Globus pallidus (tissue), 1 donor: ENCODE data around the gene ZNF804B.

Experiments used
- DNase-seq: peaks from one replicate; pipeline ENCODE4 v3.0.0-alpha.2; 2015; ENCODE audit warnings: low spot score

The ZNF804B gene

GRCh38 chr7:88835147-88835728 lies 75.7 kb downstream of the ZNF804B start:
- DNase-seq = peak; percentile 10

GRCh38 chr7:88842201-88842600 lies 82.7 kb downstream of the ZNF804B start:
- no peak for DNase-seq

GRCh38 chr7:88845091-88845490 lies 85.6 kb downstream of the ZNF804B start:
- DNase-seq = no peak

- no peak for DNase-seq
These were observed 91.7 kb downstream of the ZNF804B start for GRCh38 chr7:88851220-88851619.

- DNase-seq = no peak
These were observed 99.8 kb downstream of the ZNF804B start for GRCh38 chr7:88859288-88859687.

GRCh38 chr7:88866265-88866863 lies 106.9 kb downstream of the ZNF804B start:
- DNase-seq = no peak

GRCh38 chr7:88867158-88867557 lies 107.7 kb downstream of the ZNF804B start:
- DNase-seq = no peak

- DNase-seq = no peak
These were observed 109.0 kb downstream of the ZNF804B start for GRCh38 chr7:88868456-88868855.

GRCh38 chr7:88881136-88881535 lies 121.6 kb downstream of the ZNF804B start:
- no peak for DNase-seq

GRCh38 chr7:88885131-88885530 lies 125.6 kb downstream of the ZNF804B start:
- DNase-seq = no peak

- no peak for DNase-seq
These were observed 129.2 kb downstream of the ZNF804B start for GRCh38 chr7:88888684-88889083.

- no peak for DNase-seq
These were observed 151.0 kb downstream of the ZNF804B start for GRCh38 chr7:88910516-88910915.

- no peak for DNase-seq
These were observed 153.4 kb downstream of the ZNF804B start for GRCh38 chr7:88912852-88913251.

GRCh38 chr7:88915615-88916014 lies 156.1 kb downstream of the ZNF804B start:
- no peak for DNase-seq

GRCh38 chr7:88919478-88920131 lies 160.1 kb downstream of the ZNF804B start:
- no peak for DNase-seq

- no peak for DNase-seq
These were observed 163.4 kb downstream of the ZNF804B start for GRCh38 chr7:88922944-88923343.

GRCh38 chr7:88928276-88928675 lies 168.8 kb downstream of the ZNF804B start:
- DNase-seq = no peak

- DNase-seq = no peak
These were observed 170.2 kb downstream of the ZNF804B start for GRCh38 chr7:88929719-88930118.

- DNase-seq = no peak
These were observed 173.8 kb downstream of the ZNF804B start for GRCh38 chr7:88933285-88933684.

- DNase-seq = no peak
These were observed 183.5 kb downstream of the ZNF804B start for GRCh38 chr7:88942815-88943501.

GRCh38 chr7:88951826-88952225 lies 192.3 kb downstream of the ZNF804B start:
- DNase-seq = no peak

GRCh38 chr7:88964418-88964817 lies 204.9 kb downstream of the ZNF804B start:
- DNase-seq = no peak

GRCh38 chr7:88965371-88965770 lies 205.9 kb downstream of the ZNF804B start:
- DNase-seq = no peak
